Motor neuron (in vitro differentiated cells): ENCODE data around the gene CYB5R2. TPM values are rescaled to one million over a fixed set of nuclear protein-coding genes. Genes with fewer than 3 reads are reported as not detected.

Experiments
- ATAC-seq, 8 experiments: fragments of 200-7000 bp; cut with Tn5 transposase; replicated peaks in 6 of 8; 2 replicates each; pipeline ENCODE4 v1.8.0; 2021; ENCODE audit warnings: mild to moderate bottlenecking in 8 of 8, moderate library complexity in 8 of 8
- H3K27ac ChIP-seq, 2 donors: fragments of 250-450 bp; sonication (Bioruptor Pico); 2 replicates each; pipeline ENCODE4 v1.9.0; 2021; ENCODE audit warnings: antibody characterized with exemption in 2 of 2, mild to moderate bottlenecking in 2 of 2, moderate library complexity in 1 of 2
- H3K4me1 ChIP-seq, 2 donors: fragments of 250-450 bp; sonication (Bioruptor Pico); replicated peaks in 1 of 2; 2 replicates each; pipeline ENCODE4 v1.6.1; 2021; ENCODE audit warnings: antibody characterized with exemption in 2 of 2, mild to moderate bottlenecking in 2 of 2, moderate library complexity in 1 of 2
- H3K4me3 ChIP-seq, 5 donors: fragments of 250-450 bp; sonication (Bioruptor Pico); 2 replicates each; pipeline ENCODE4 v1.9.0; 2021; ENCODE audit warnings: antibody characterized with exemption in 5 of 5, mild to moderate bottlenecking in 5 of 5, moderate library complexity in 4 of 5
- WGBS, 10 experiments: fragments of 450-650 bp; shearing (Covaris generic); methylation state at CpG; one replicate each; pipeline ENCODE4 v1.0.0; 2022; 5-methylcytosine and 5-hydroxymethylcytosine counted together
- in situ Hi-C, 9 experiments: fragments of 400-800 bp; cut with MboI; loops; one replicate each; pipeline ENCODE4 v1.15.0; 2021; ENCODE audit warnings: low sequenced_read_pairs in 9 of 9, low pct_unique_long_range_greater_than_20kb in 2 of 9; ENCODE audit not compliant: unreplicated experiment in 9 of 9
- total RNA-seq, 8 experiments: library from RNA; unstranded; fragments of 300-600 nt; gene quantifications; 2 replicates each; pipeline versions ENCODE4 v1.2.3 to v1.2.4, GENCODE V29; 2022

Gene CYB5R2
- total RNA-seq, 8 experiments from 2014 or later: 0.54 to 16.3 (median 3.1) TPM

GRCh38 chr11:7686761-7687160 lies 13.5 kb upstream of the CYB5R2 start:
- ATAC-seq: no peak
- Histone ChIP-seq H3K27ac (no peak overlapping the region), H3K4me1 (no peaks in the 10 kb centered on the region), H3K4me3 (no peak overlapping the region)
- whole genome bisulfite sequencing, 10 experiments: 37 to 100% (median 85%) methylated on average over 2 to 4 of the region's 4 CpGs; no CpG with 5 or more reads in 2 of the 10 experiments
- in situ Hi-C loops: loop anchor here in 4 of 9 experiments (25.0 kb wide), 3 partner anchors 549 to 599 kb away; partner anchors contain the start of gene RBMXL2 (in 2 of the 4)

- no peak overlapping the region for H3K4me3 ChIP-seq
- in situ Hi-C loops: loop anchor here in 4 of 9 experiments (25.0 kb wide), 3 partner anchors 546 to 596 kb away; partner anchors contain the start of gene RBMXL2 (in 2 of the 4)
- no peak for ATAC-seq
- no peak overlapping the region for H3K27ac ChIP-seq
- no peaks in the 10 kb centered on the region for H3K4me1 ChIP-seq
- 44 to 100% (median 66%) methylated on average over 1 to 2 of the region's 2 CpGs for WGBS, 10 experiments
Observed at GRCh38 chr11:7683571-7683970, 10.3 kb upstream of the CYB5R2 start.

- Histone ChIP-seq H3K4me1 (peaks cover 0 to 5% of the 10 kb centered on the region in 2 donors), H3K27ac (no peak overlapping the region), H3K4me3 (no peak overlapping the region)
- in situ Hi-C loops: loop anchor here in 4 of 9 experiments (25.0 kb wide), 3 partner anchors 540 to 590 kb away; partner anchors contain the start of gene RBMXL2 (in 2 of the 4)
- ATAC-seq: peak in 3 of 8 experiments; percentile 9 to 17 (median 15)
- 0 to 75% (median 61%) methylated on average over 1 to 4 of the region's 4 CpGs for WGBS, 10 experiments
Observed at GRCh38 chr11:7677796-7678201, 4.5 kb upstream of the CYB5R2 start.

- 0 to 100% (median 53%) methylated on average over 1 to 5 of the region's 5 CpGs; no CpG with 5 or more reads in 2 of the 10 experiments for WGBS, 10 experiments
- Histone ChIP-seq H3K27ac (no peak overlapping the region), H3K4me3 (no peak overlapping the region), H3K4me1 (peaks cover 0 to 8% of the 10 kb centered on the region in 2 donors)
- peak in 3 of 8 experiments; percentile 35 to 59 (median 48) for ATAC-seq
- in situ Hi-C loops: loop anchor here in 4 of 9 experiments (25.0 kb wide), 3 partner anchors 540 to 590 kb away; partner anchors contain the start of gene RBMXL2 (in 2 of the 4)
Observed at GRCh38 chr11:7677071-7677470, 3.8 kb upstream of the CYB5R2 start.

GRCh38 chr11:7675631-7676030 lies 2.3 kb upstream of the CYB5R2 start:
- in situ Hi-C loops: loop anchor here in 4 of 9 experiments (25.0 kb wide), 3 partner anchors 538 to 588 kb away; partner anchors contain the start of gene RBMXL2 (in 2 of the 4)
- 55 to 100% (median 83%) methylated on average over 1 to 3 of the region's 3 CpGs; no CpG with 5 or more reads in 3 of the 10 experiments for WGBS, 10 experiments
- Histone ChIP-seq H3K4me3 (no peak overlapping the region), H3K27ac (no peak overlapping the region), H3K4me1 (peaks cover 0 to 8% of the 10 kb centered on the region in 2 donors)
- ATAC-seq: no peak

- 0 to 40% (median 2%) methylated on average over 1 to 7 of the region's 72 CpGs; no CpG with 5 or more reads in 7 of the 10 experiments for WGBS, 10 experiments
- peaks cover 0 to 14% of the 10 kb centered on the region in 2 donors for H3K4me1 ChIP-seq
- no peak overlapping the region for H3K27ac ChIP-seq
- peak; percentile 19 to 81 (median 73) for ATAC-seq
- in situ Hi-C loops: loop anchor here in 2 of 9 experiments (25.0 kb wide), 1 partner anchor 112 kb away; no protein-coding TSS in a partner anchor
- H3K4me3 ChIP-seq: peak overlapping the region in 3 of 5 donors; percentile 10 to 31 (median 26)
Observed at GRCh38 chr11:7673724-7674434, 579 bp upstream of the CYB5R2 start.

GRCh38 chr11:7672276-7672959 lies 882 bp downstream of the CYB5R2 start:
- in situ Hi-C loops: loop anchor here in 2 of 9 experiments (25.0 kb wide), 1 partner anchor 110 kb away; no protein-coding TSS in a partner anchor
- Histone ChIP-seq H3K4me1 (peaks cover 7 to 26% of the 10 kb centered on the region in 2 donors), H3K4me3 (no peak overlapping the region), H3K27ac (no peak overlapping the region)
- no peak for ATAC-seq
- 84 to 100% (median 94%) methylated on average over 2 to 8 of the region's 16 CpGs; no CpG with 5 or more reads in 6 of the 10 experiments for WGBS, 10 experiments

GRCh38 chr11:7671347-7672215 lies 1.7 kb downstream of the CYB5R2 start:
- Histone ChIP-seq H3K4me3 (no peak overlapping the region), H3K27ac (no peak overlapping the region), H3K4me1 (peaks cover 7 to 28% of the 10 kb centered on the region in 2 donors)
- no peak for ATAC-seq
- in situ Hi-C loops: loop anchor here in 2 of 9 experiments (25.0 kb wide), 1 partner anchor 109 kb away; no protein-coding TSS in a partner anchor
- 80 to 100% (median 85%) methylated on average over 1 to 6 of the region's 10 CpGs; no CpG with 5 or more reads in 3 of the 10 experiments for WGBS, 10 experiments

GRCh38 chr11:7670641-7671040 lies 2.7 kb downstream of the CYB5R2 start:
- H3K27ac ChIP-seq: no peak overlapping the region
- ATAC-seq: no peak
- H3K4me1 ChIP-seq: peaks cover 7 to 28% of the 10 kb centered on the region in 2 donors
- in situ Hi-C loops: loop anchor here in 2 of 9 experiments (25.0 kb wide), 1 partner anchor 108 kb away; no protein-coding TSS in a partner anchor
- no peak overlapping the region for H3K4me3 ChIP-seq
- 50 to 100% (median 83%) methylated on average over 1 to 4 of the region's 4 CpGs; no CpG with 5 or more reads in 2 of the 10 experiments for WGBS, 10 experiments

- in situ Hi-C loops: loop anchor here in 2 of 9 experiments (25.0 kb wide), 1 partner anchor 107 kb away; no protein-coding TSS in a partner anchor
- peak in 5 of 8 experiments; percentile 56 to 74 (median 66) for ATAC-seq
- Histone ChIP-seq H3K27ac (peak overlapping the region in 1 of 2 donors; percentile 34), H3K4me1 (peaks cover 7 to 28% of the 10 kb centered on the region in 2 donors), H3K4me3 (no peak overlapping the region)
- 40 to 77% (median 47%) methylated on average over 1 to 4 of the region's 5 CpGs; no CpG with 5 or more reads in 6 of the 10 experiments for WGBS, 10 experiments
Observed at GRCh38 chr11:7668911-7669310, 4.4 kb downstream of the CYB5R2 start.

GRCh38 chr11:7668464-7668863 lies 4.8 kb downstream of the CYB5R2 start:
- WGBS, 10 experiments: 15 to 100% (median 93%) methylated on average over 1 to 5 of the region's 7 CpGs; no CpG with 5 or more reads in 5 of the 10 experiments
- Histone ChIP-seq H3K4me1 (peaks cover 7 to 28% of the 10 kb centered on the region in 2 donors), H3K4me3 (no peak overlapping the region), H3K27ac (peak overlapping the region; percentile 22 to 70)
- peak in 1 of 8 experiments; percentile 51 for ATAC-seq
- in situ Hi-C loops: loop anchor here in 2 of 9 experiments (25.0 kb wide), 1 partner anchor 106 kb away; no protein-coding TSS in a partner anchor
